Heart left ventricle (tissue), 16 donors: ENCODE results near the gene CDC42SE1. TPM values are rescaled to one million over a fixed set of nuclear protein-coding genes. Genes with fewer than 3 reads are reported as not detected.
"Not testable (repeated sequence)": the region's sequence is repeated elsewhere in the genome, so short reads cannot be mapped to it uniquely, and the experiment has no call there.

Source experiments
- ATAC-seq, 4 donors: fragments of 200-7000 bp; cut with Tn5 transposase; one replicate each; pipeline ENCODE4 v1.9.1; 2020 to 2022; ENCODE audit warnings: moderate library complexity in 4 of 4, mild to moderate bottlenecking in 3 of 4, moderate number of reproducible peaks in 1 of 4
- DNase-seq, 5 donors: peaks; one replicate each; pipeline ENCODE4 v3.0.0-alpha.2; 2020
- H3K27ac ChIP-seq, 12 donors: fragments of 200-600 bp; sonication (generic) in 4 of 12; one replicate each; pipeline versions ENCODE4 v1.5.0 to v1.8.0; 2016 to 2022; ENCODE audit warnings: mild to moderate bottlenecking in 2 of 12
- H3K27me3 ChIP-seq, 9 donors: fragments of 200-600 bp; sonication (generic) in 2 of 9; one replicate each; pipeline versions ENCODE4 v1.5.1 to v1.8.0; 2016 to 2022; ENCODE audit warnings: mild to moderate bottlenecking in 3 of 9
- H3K36me3 ChIP-seq, 9 donors: fragments of 200-600 bp; sonication (generic) in 2 of 9; one replicate each; pipeline versions ENCODE4 v1.5.0 to v1.8.0; 2018 to 2022; ENCODE audit warnings: mild to moderate bottlenecking in 2 of 9
- H3K4me1 ChIP-seq, 12 donors: fragments of 200-600 bp; sonication (generic) in 4 of 12; one replicate each; pipeline versions ENCODE4 v1.5.0 to v1.8.0; 2016 to 2022; ENCODE audit warnings: mild to moderate bottlenecking in 3 of 12
- H3K4me3 ChIP-seq, 12 donors: fragments of 200-600 bp; sonication (generic) in 4 of 12; one replicate each; pipeline versions ENCODE4 v1.5.0 to v1.8.0; 2017 to 2022; ENCODE audit warnings: mild to moderate bottlenecking in 9 of 12, moderate library complexity in 4 of 12
- H3K9me3 ChIP-seq, 12 donors: fragments of 200-600 bp; sonication (generic) in 4 of 12; one replicate each; pipeline versions ENCODE4 v1.5.0 to v1.8.0; 2016 to 2022; ENCODE audit warnings: mild to moderate bottlenecking in 1 of 12
- POLR2A ChIP-seq, 2 donors: fragments of 450-650 bp; IDR thresholded peaks; one replicate each; pipeline ENCODE4 v1.6.1; 2017; ENCODE audit warnings: antibody characterized with exemption in 2 of 2, mild to moderate bottlenecking in 2 of 2, moderate library complexity in 2 of 2
- WGBS, 4 donors: extraction: QIAGEN DNeasy Blood & Tissue Kit in 2 of 4; methylation state at CpG; one replicate each; pipeline versions ENCODE4 v1.1.5 to v1.1.7; 2013 to 2018; 5-methylcytosine and 5-hydroxymethylcytosine counted together
- intact Hi-C, 10 donors: fragments of 100-400 bp; cut with DNase I; formaldehyde crosslinking; loops; one replicate each; pipeline versions ENCODE4 v1.11.1 to v1.14.2; 2022
- polyA plus RNA-seq, 2 donors: library from polyadenylated mRNA; stranded (reverse); fragments of 200-250 nt; gene quantifications; one replicate each; pipeline ENCODE4 v1.2.3, GENCODE V29; 2013
- total RNA-seq, 9 donors: library from RNA; depleted of rRNA in 2 of 9; stranded (reverse); fragments of >200 nt in 2 of 9; fragmentation: NEBNext Ultra II Directional in 3 of 9; extraction: Animal tissue kit (Norgen Biotek cat#: 25700) in 3 of 9; gene quantifications; one replicate each; pipeline versions ENCODE4 v1.1.0 to v1.2.4, GENCODE V29; 2016 to 2023
- TF ChIP-seq, protein P1 (sequence below), 12 donors: fragments of 200-600 bp; sonication (generic) in 4 of 12; IDR thresholded peaks; one replicate each; pipeline versions ENCODE4 v1.5.0 to v1.8.0; 2018 to 2022; ENCODE audit warnings: antibody characterized with exemption in 12 of 12, mild to moderate bottlenecking in 5 of 12
- donor health status: ischemic (EF 13 %, LVEDD 7.1; RV severe dilation, severe dysfunction).
- donor health status: healthy with polysubstance abuse.
- donor health status: DM: no; HTN: yes; CAD: no.
- donor health status: DM: no; HTN: no; CAD: no.
- donor health status: ischemic (EF 25% LVEDD 6.9; RV normal size, moderate dysfunction).
- donor health status: ischemic (EF 25% LVEDD 5.7; RV mildly dilated, moderate dysfunction).
- donor health status: healthy.
- donor health status: DM: yes; HTN: yes; CAD: no.
- donor health status: ischemic (EF 35%, LVEDD 5.7; RV mildly dilated, moderate dysfunction).
- donor health status: nonischemic (EF 11% LVEDD 7.7; RV severe dilation, severe dysfunction).
- donor health status: DM: yes; HTN: yes; CAD: no.
- donor health status: PGD.
- donor health status: ischemic (EF 29% LVEDD 5.4; RV normal size, mild dysfunction).
- donor health status: nonischemic (EF 23%, LVEDD 6.1; RV moderate dilation, normal function).

Gene CDC42SE1
- total and polyA plus RNA-seq, 11 donors = 20.3 to 65.9 (median 28.2) TPM

DNA sequence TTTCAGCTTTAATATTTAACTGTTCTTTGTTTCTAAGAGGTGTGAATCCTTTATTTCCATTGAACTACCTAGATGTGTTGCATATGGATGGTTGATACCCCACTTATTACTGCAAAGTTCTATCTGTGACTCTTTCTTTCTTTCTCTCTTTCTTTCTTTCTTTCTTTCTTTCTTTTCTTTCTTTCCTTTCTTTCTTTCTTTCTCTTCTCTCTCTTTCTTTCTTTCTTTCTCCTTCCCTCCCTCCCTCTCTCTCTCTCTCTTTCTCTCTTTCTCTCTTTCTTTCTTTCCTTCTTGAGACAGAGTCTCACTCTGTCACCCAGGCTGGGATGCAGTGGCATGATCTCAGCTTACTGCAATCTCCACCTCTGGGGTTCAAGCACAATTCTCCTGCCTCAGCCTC is 45.2 kb upstream of the CDC42SE1 start:
- Histone ChIP-seq H3K27me3 (no peaks in the 10 kb centered on the region), H3K4me3 (no peak overlapping the region), H3K4me1 (no peaks in the 10 kb centered on the region), H3K27ac (no peak overlapping the region), H3K36me3 (peaks cover 0 to 73% (median 40%) of the 10 kb centered on the region in 9 donors), H3K9me3 (peaks cover 0 to 2% (median 0%) of the 10 kb centered on the region in 12 donors)
- no peak for DNase-seq
- ATAC-seq = no peak
- intact Hi-C loops = loop anchor here in 3 of 10 donors (5.0 kb wide), 3 partner anchors 38 to 148 kb away; partner anchors contain the start of genes PSMD4 (in 1 of the 3) and TNFAIP8L2 (in 1 of the 3)
- no peak for TF ChIP-seq POLR2A (IDR thresholded peaks at IDR 0.05)
- TF ChIP-seq, protein P1, sequence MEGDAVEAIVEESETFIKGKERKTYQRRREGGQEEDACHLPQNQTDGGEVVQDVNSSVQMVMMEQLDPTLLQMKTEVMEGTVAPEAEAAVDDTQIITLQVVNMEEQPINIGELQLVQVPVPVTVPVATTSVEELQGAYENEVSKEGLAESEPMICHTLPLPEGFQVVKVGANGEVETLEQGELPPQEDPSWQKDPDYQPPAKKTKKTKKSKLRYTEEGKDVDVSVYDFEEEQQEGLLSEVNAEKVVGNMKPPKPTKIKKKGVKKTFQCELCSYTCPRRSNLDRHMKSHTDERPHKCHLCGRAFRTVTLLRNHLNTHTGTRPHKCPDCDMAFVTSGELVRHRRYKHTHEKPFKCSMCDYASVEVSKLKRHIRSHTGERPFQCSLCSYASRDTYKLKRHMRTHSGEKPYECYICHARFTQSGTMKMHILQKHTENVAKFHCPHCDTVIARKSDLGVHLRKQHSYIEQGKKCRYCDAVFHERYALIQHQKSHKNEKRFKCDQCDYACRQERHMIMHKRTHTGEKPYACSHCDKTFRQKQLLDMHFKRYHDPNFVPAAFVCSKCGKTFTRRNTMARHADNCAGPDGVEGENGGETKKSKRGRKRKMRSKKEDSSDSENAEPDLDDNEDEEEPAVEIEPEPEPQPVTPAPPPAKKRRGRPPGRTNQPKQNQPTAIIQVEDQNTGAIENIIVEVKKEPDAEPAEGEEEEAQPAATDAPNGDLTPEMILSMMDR (IDR thresholded peaks at IDR 0.05) = no peak

DNA sequence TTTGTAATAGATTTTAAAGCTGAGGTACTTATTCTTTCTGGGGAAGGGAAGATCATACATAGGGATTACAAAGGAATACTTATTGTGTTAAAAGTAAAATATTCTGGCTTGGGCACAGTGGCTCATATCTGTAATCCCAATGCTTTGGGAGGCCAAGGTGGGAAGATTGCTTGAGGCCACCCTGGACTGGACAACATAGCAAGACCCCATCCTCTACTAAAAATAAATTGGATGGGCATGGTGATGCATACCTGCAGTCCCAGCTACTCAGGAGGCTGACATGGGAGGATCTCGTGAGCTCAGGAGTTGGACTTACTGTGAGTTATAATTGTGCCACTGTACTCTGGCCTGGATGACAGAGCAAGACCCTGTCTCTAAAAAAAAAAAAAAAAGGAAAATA is 38.7 kb upstream of the CDC42SE1 start:
- H3K4me1 ChIP-seq = no peaks in the 10 kb centered on the region
- H3K4me3 ChIP-seq = no peak overlapping the region
- ATAC-seq (no peak), DNase-seq (no peak)
- no peak overlapping the region for H3K27ac ChIP-seq
- peaks cover 0 to 54% (median 21%) of the 10 kb centered on the region in 9 donors for H3K36me3 ChIP-seq
- WGBS, 4 donors = 88 to 100% (median 95%) methylated on average over 1 of the region's 1 CpG
- H3K9me3 ChIP-seq = peaks cover 0 to 4% (median 0%) of the 10 kb centered on the region in 12 donors
- TF ChIP-seq, protein P1 (IDR thresholded peaks at IDR 0.05) = no peak
- no peak for TF ChIP-seq POLR2A (IDR thresholded peaks at IDR 0.05)
- intact Hi-C loops = loop anchor here in 4 of 10 donors (2.0 to 10.0 kb wide), 3 partner anchors 59 to 157 kb away; partner anchors contain the start of genes PSMD4 (in 2 of the 4) and TNFAIP8L2 (in 2 of the 4)
- H3K27me3 ChIP-seq = no peaks in the 10 kb centered on the region

DNA sequence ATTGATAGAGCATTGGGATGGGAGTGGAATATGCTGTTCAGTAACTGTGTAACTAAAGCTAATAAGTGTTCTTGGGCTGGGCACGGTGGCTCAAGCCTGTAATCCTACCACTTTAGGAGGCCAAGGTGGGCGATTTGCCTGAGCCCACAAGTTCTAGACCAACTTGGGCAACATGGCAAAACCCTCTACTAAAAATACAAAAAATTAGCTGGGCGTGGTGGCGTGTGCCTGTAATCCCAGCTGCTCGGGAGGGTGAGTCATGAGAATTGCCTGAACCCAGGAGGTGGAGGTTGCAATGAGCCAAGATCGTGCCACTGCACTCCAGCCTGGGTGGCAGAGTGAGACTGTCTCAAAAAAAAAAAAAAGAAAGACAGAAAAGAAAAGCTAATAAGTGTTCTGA is 38.0 kb upstream of the CDC42SE1 start:
- not testable (repeated sequence) for H3K4me1 ChIP-seq, DNase-seq, H3K27me3 ChIP-seq, H3K4me3 ChIP-seq, H3K27ac ChIP-seq, ATAC-seq, H3K9me3 ChIP-seq
- intact Hi-C loops = loop anchor here in 2 of 10 donors (5.0 to 10.0 kb wide), 2 partner anchors 155 to 157 kb away; partner anchors contain the start of gene PSMD4 (in 2 of the 2)
- H3K36me3 ChIP-seq = peaks cover 0 to 54% (median 20%) of the 10 kb centered on the region in 9 donors
- 93 to 95% (median 94%) methylated on average over 6 of the region's 6 CpGs for WGBS, 4 donors

DNA sequence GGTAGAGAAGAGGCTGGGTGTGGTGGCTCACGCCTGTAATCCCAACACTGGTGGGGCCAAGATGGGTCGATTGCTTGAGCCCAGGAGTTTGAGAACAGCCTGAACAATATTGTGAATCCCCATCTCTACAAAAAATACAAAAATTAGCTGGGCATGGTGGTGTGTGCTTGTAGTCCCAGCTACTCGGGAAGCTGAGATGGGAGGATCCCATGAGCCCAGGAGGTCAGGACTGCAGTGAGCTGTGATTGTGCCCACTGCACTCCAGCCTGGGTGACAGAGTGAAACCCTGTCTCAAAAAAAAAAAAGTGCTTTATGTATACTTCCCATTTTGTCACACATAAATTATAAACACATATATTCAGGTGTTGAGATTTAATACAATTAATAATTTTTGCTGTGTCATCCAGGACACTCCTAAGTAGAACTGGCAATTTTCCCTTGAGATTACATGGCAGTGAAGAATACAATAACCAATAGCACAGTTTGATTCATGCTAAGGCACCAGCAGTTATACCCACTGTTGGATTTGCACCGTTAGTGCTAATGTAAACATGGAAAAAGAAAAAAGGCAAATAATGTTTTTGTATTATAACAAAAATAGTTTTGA is 26.6 kb upstream of the CDC42SE1 start:
- Histone ChIP-seq H3K4me3 (no peak overlapping the region), H3K27ac (no peak overlapping the region), H3K27me3 (no peaks in the 10 kb centered on the region), H3K36me3 (peaks cover 0 to 29% (median 0%) of the 10 kb centered on the region in 9 donors), H3K9me3 (no peaks in the 10 kb centered on the region), H3K4me1 (peaks cover 0 to 3% (median 0%) of the 10 kb centered on the region in 12 donors)
- ATAC-seq (no peak), DNase-seq (no peak)
- no peak for TF ChIP-seq POLR2A (IDR thresholded peaks at IDR 0.05)
- TF ChIP-seq, protein P1 (IDR thresholded peaks at IDR 0.05) = no peak
- intact Hi-C loops = no loop called here
- WGBS, 4 donors = 77 to 89% (median 80%) methylated on average over 4 of the region's 4 CpGs
